Common myeloid progenitor, CD34-positive (primary cell): ENCODE results near the gene NKX6-1. TPM values are rescaled to one million over a fixed set of nuclear protein-coding genes. Genes with fewer than 3 reads are reported as not detected.
A peak's percentile ranks its signal among the peaks of the same experiment; 100 is the strongest.

Experiments
- CTCF ChIA-PET: fragments of 350-600 bp; sonication (Branson Sonifier 250); formaldehyde crosslinking; loops from one replicate; lab custom pipeline; 2021; ENCODE audit warnings: antibody characterized with exemption; lab: Charles Lee
- POLR2A ChIA-PET: fragments of 350-600 bp; sonication (Branson Sonifier 250); formaldehyde crosslinking; loops from one replicate; lab custom pipeline; 2021; ENCODE audit warnings: antibody characterized with exemption; lab: Charles Lee
- DNase-seq, 3 donors: peaks; one replicate each; pipeline versions ENCODE4 v3.0.0 to v3.0.0-alpha.2; 2013
- H3K27ac ChIP-seq, 2 experiments: 1 replicate in 1 of 2; 2 replicates in 1 of 2; pipeline ENCODE4 v1.7.0; 2013; ENCODE audit warnings: inconsistent platforms in 2 of 2, low read length in 2 of 2, mild to moderate bottlenecking in 2 of 2, low read depth in 1 of 2, moderate library complexity in 1 of 2; ENCODE audit not compliant: severe bottlenecking in 2 of 2, insufficient read depth in 1 of 2, poor library complexity in 1 of 2
- H3K27me3 ChIP-seq, 5 experiments: replicated peaks in 2 of 5; 1 replicate in 3 of 5; 2 replicates in 2 of 5; pipeline versions ENCODE4 v1.6.1 to v1.7.0; 2013; ENCODE audit warnings: low read length in 4 of 5, mild to moderate bottlenecking in 2 of 5, moderate library complexity in 2 of 5, inconsistent platforms in 1 of 5; ENCODE audit not compliant: insufficient read depth in 5 of 5, control insufficient read depth in 4 of 5
- H3K36me3 ChIP-seq, 4 experiments: 1 replicate in 2 of 4; 2 replicates in 2 of 4; pipeline versions ENCODE4 v1.6.1 to v1.7.0; 2013; ENCODE audit warnings: low read length in 3 of 4, control low read depth in 1 of 4, mild to moderate bottlenecking in 1 of 4; ENCODE audit not compliant: control insufficient read depth in 4 of 4, insufficient read depth in 4 of 4
- H3K4me1 ChIP-seq, 4 experiments: 1 replicate in 3 of 4; 2 replicates in 1 of 4; pipeline versions ENCODE4 v1.6.1 to v1.7.1; 2013; ENCODE audit warnings: low read length in 3 of 4, mild to moderate bottlenecking in 3 of 4, control low read depth in 1 of 4, inconsistent platforms in 1 of 4, moderate library complexity in 1 of 4; ENCODE audit not compliant: control insufficient read depth in 4 of 4, insufficient read depth in 4 of 4; ENCODE audit errors: control extremely low read depth in 1 of 4
- H3K4me3 ChIP-seq, 7 experiments: 1 replicate in 4 of 7; 2 replicates in 3 of 7; pipeline versions ENCODE4 v1.5.1 to v1.7.0; 2013; ENCODE audit warnings: mild to moderate bottlenecking in 7 of 7, low read length in 6 of 7, moderate library complexity in 6 of 7, inconsistent platforms in 2 of 7, low read depth in 2 of 7, control low read depth in 1 of 7; ENCODE audit not compliant: insufficient read depth in 4 of 7, control insufficient read depth in 1 of 7; ENCODE audit errors: extremely low read depth in 1 of 7
- H3K9me3 ChIP-seq, 5 experiments: 1 replicate in 4 of 5; 2 replicates in 1 of 5; pipeline versions ENCODE4 v1.6.1 to v1.7.1; 2013; ENCODE audit warnings: low read length in 4 of 5, mild to moderate bottlenecking in 2 of 5, inconsistent platforms in 1 of 5, low read depth in 1 of 5, moderate library complexity in 1 of 5; ENCODE audit not compliant: control insufficient read depth in 4 of 5, insufficient read depth in 2 of 5; ENCODE audit errors: control extremely low read depth in 1 of 5
- WGBS: methylation state at CpG from one replicate; pipeline ENCODE4 v1.1.5; 2013; ENCODE audit not compliant: insufficient coverage; 5-methylcytosine and 5-hydroxymethylcytosine counted together
- polyA plus RNA-seq: library from polyadenylated mRNA; unstranded; fragments of 120-200 nt; gene quantifications from one replicate; pipeline ENCODE4 v1.2.1, GENCODE V29; 2013

NKX6-1 gene
- 0.08 TPM for polyA plus RNA-seq

GRCh38 chr4:84498935-84499623, at the start of gene NKX6-1:
Gene NKX6-1, minus strand, starts transcription at chr4:84499292. Its CDS starts 1,064 bp downstream, at chr4:84498228.
- POLR2A ChIA-PET, result no interaction called here
- DNase-seq, result peak; percentile 63 to 79 (median 75)
- Histone ChIP-seq H3K4me1 (peaks cover 0 to 37% (median 28%) of the 10 kb centered on the region in 4 experiments), H3K4me3 (peak within 1 kb of the TSS in 6 of 7 experiments; percentile 33 to 73 (median 62)), H3K27me3 (peaks cover 32 to 100% (median 79%) of the 10 kb centered on the region in 5 experiments), H3K27ac (no peak within 1 kb of the TSS), H3K36me3 (no peaks in the 10 kb centered on the region), H3K9me3 (peaks cover 0 to 15% (median 0%) of the 10 kb centered on the region in 5 experiments)
- WGBS, result 2% methylated on average over 24 of the region's 47 CpGs
- CTCF ChIA-PET, result interaction anchor here (0.6 to 1.4 kb wide), 3 partner anchors 9 to 472 kb away, joined by 3 to 4 read pairs (median 4); no protein-coding TSS in a partner anchor

DNA sequence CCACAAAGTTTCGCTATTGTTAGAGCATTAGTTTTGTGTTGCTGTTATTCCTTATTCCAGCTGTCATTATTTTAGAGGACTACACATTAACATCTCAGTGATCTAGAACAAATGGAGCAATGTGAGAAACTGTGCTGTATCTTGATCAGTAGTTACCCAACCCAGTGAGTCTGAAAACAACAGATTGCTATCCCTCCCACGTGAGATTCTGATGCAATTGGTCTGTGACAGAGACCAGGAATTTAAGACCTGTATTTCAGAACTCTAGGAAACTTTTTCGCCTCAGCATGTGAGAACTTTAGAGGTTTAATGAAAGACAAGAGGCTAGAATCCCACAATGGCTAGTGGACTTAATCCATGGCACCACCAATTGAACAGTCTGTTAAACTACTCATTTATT, 48.1 kb upstream of the NKX6-1 start:
- H3K9me3 ChIP-seq, result no peaks in the 10 kb centered on the region
- no peaks in the 10 kb centered on the region for H3K27me3 ChIP-seq
- ChIA-PET CTCF (no interaction called here), POLR2A (no interaction called here)
- H3K4me3 ChIP-seq, result no peak overlapping the region
- no peaks in the 10 kb centered on the region for H3K36me3 ChIP-seq
- WGBS, result 94% methylated on average over 2 of the region's 3 CpGs
- no peaks in the 10 kb centered on the region for H3K4me1 ChIP-seq
- DNase-seq, result no peak
- no peak overlapping the region for H3K27ac ChIP-seq

- 89% methylated on average over 5 of the region's 5 CpGs for WGBS
- no peaks in the 10 kb centered on the region for H3K27me3 ChIP-seq
- no peak overlapping the region for H3K4me3 ChIP-seq
- H3K9me3 ChIP-seq, result no peaks in the 10 kb centered on the region
- H3K36me3 ChIP-seq, result no peaks in the 10 kb centered on the region
- no peaks in the 10 kb centered on the region for H3K4me1 ChIP-seq
- no peak for DNase-seq
- ChIA-PET CTCF (interaction anchor here (1.2 kb wide), 1 partner anchor 10 kb away, joined by 3 read pairs; no protein-coding TSS in a partner anchor), POLR2A (no interaction called here)
- H3K27ac ChIP-seq, result no peak overlapping the region
Measured at GRCh38 chr4:84545093-84545492, 46.0 kb upstream of the NKX6-1 start.

- Histone ChIP-seq H3K27ac (no peak overlapping the region), H3K36me3 (no peaks in the 10 kb centered on the region), H3K9me3 (no peaks in the 10 kb centered on the region), H3K4me1 (no peaks in the 10 kb centered on the region), H3K4me3 (no peak overlapping the region), H3K27me3 (no peaks in the 10 kb centered on the region)
- no peak for DNase-seq
- CTCF ChIA-PET, result interaction anchor here (1.2 kb wide), 1 partner anchor 10 kb away, joined by 3 read pairs; no protein-coding TSS in a partner anchor
- POLR2A ChIA-PET, result no interaction called here
- WGBS, result no CpG with 5 or more reads among the region's 2 CpGs
Measured at GRCh38 chr4:84535901-84536300, 36.8 kb upstream of the NKX6-1 start.

DNA sequence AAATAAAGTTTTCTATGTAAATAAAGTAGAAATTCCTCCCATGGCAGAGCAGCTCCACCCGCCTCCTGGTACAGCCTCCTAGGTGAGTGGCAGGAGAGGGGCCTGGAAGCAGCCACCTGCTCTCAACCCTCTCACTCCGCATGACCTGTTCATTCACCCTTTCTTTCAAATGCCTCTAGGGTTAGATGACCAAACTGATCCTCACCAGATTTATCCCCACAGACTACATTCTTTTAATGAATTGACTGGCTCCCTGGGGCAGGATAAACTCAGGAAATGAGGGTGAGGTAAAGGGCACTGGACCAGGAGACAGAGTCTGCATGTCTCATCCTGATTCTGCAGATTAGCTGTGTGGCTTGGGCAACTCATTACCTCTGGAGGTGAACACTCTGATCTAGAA, 32.6 kb upstream of the NKX6-1 start:
- ChIA-PET CTCF (no interaction called here), POLR2A (no interaction called here)
- WGBS, result no CpG with 5 or more reads among the region's 2 CpGs
- H3K4me1 ChIP-seq, result no peaks in the 10 kb centered on the region
- no peaks in the 10 kb centered on the region for H3K9me3 ChIP-seq
- DNase-seq, result no peak
- H3K27me3 ChIP-seq, result peaks cover 0 to 3% (median 0%) of the 10 kb centered on the region in 5 experiments
- no peaks in the 10 kb centered on the region for H3K36me3 ChIP-seq
- no peak overlapping the region for H3K27ac ChIP-seq
- H3K4me3 ChIP-seq, result no peak overlapping the region

GRCh38 chr4:84530871-84531270, 31.8 kb upstream of the NKX6-1 start:
- CTCF ChIA-PET, result no interaction called here
- POLR2A ChIA-PET, result no interaction called here
- no CpG with 5 or more reads among the region's 1 CpG for WGBS
- Histone ChIP-seq H3K27me3 (peaks cover 0 to 3% (median 0%) of the 10 kb centered on the region in 5 experiments), H3K4me1 (no peaks in the 10 kb centered on the region), H3K9me3 (no peaks in the 10 kb centered on the region), H3K36me3 (no peaks in the 10 kb centered on the region), H3K4me3 (no peak overlapping the region), H3K27ac (no peak overlapping the region)
- DNase-seq, result no peak

GRCh38 chr4:84530454-84530853, 31.4 kb upstream of the NKX6-1 start:
- CTCF ChIA-PET, result no interaction called here
- WGBS, result 67% methylated on average over 1 of the region's 1 CpG
- Histone ChIP-seq H3K4me1 (no peaks in the 10 kb centered on the region), H3K27ac (no peak overlapping the region), H3K36me3 (no peaks in the 10 kb centered on the region), H3K9me3 (no peaks in the 10 kb centered on the region), H3K4me3 (no peak overlapping the region), H3K27me3 (peaks cover 0 to 3% (median 0%) of the 10 kb centered on the region in 5 experiments)
- DNase-seq, result peak in 2 of 3 donors; percentile 9 to 27
- POLR2A ChIA-PET, result no interaction called here
